ENCODE data around the gene NAV1. TPM values are rescaled to one million over a fixed set of nuclear protein-coding genes. Genes with fewer than 3 reads are reported as not detected.
"Not testable (repeated sequence)": the region's sequence is repeated elsewhere in the genome, so short reads cannot be mapped to it uniquely, and the experiment has no call there.

The NAV1 gene
- total RNA-seq, 1 donor from 2014 or later, result 44.9 TPM

- Mint-ChIP-seq H3K27me3 (no peaks in the 10 kb centered on the region), H3K4me1 (ENCODE audit: unreplicated experiment) (peaks cover 48% of the 10 kb centered on the region), H3K9me3 (peaks cover 5% of the 10 kb centered on the region)
Observed at GRCh38 chr1:201518071-201518470, 20.9 kb upstream of the NAV1 start.

GRCh38 chr1:201520046-201520575, 18.8 kb upstream of the NAV1 start:
- H3K27me3 Mint-ChIP-seq; H3K9me3 Mint-ChIP-seq; H3K27ac Mint-ChIP-seq; H3K4me3 Mint-ChIP-seq; H3K36me3 Mint-ChIP-seq; DNase-seq (ENCODE audit: extremely low spot score, unreplicated experiment): not testable (repeated sequence)
- peaks cover 34% of the 10 kb centered on the region for H3K4me1 Mint-ChIP-seq (ENCODE audit: unreplicated experiment)

More at GRCh38 chr1:201518071-201518470, 20.9 kb upstream of the NAV1 start:
- TF ChIP-seq CTCF (conservative IDR thresholded peaks at IDR 0.05), result no peak
- Mint-ChIP-seq H3K4me3 (peak overlapping the region; percentile 35), H3K27ac (peak overlapping the region; percentile 98), H3K36me3 (no peaks in the 10 kb centered on the region)
- DNase-seq (ENCODE audit: extremely low spot score, unreplicated experiment), result no peak

- no peak overlapping the region for H3K4me3 Mint-ChIP-seq
- no peak for DNase-seq (ENCODE audit: extremely low spot score, unreplicated experiment)
- no peak for TF ChIP-seq CTCF (conservative IDR thresholded peaks at IDR 0.05)
- no peaks in the 10 kb centered on the region for H3K36me3 Mint-ChIP-seq
- no peaks in the 10 kb centered on the region for H3K27me3 Mint-ChIP-seq
- peaks cover 6% of the 10 kb centered on the region for H3K4me1 Mint-ChIP-seq (ENCODE audit: unreplicated experiment)
- H3K9me3 Mint-ChIP-seq, result peaks cover 5% of the 10 kb centered on the region
- H3K27ac Mint-ChIP-seq, result no peak overlapping the region
Observed at GRCh38 chr1:201525193-201525778, 13.6 kb upstream of the NAV1 start.

GRCh38 chr1:201527879-201528278, 11.0 kb upstream of the NAV1 start:
- H3K27ac Mint-ChIP-seq, result no peak overlapping the region
- H3K4me1 Mint-ChIP-seq (ENCODE audit: unreplicated experiment), result peaks cover 7% of the 10 kb centered on the region
- H3K27me3 Mint-ChIP-seq, result no peaks in the 10 kb centered on the region
- no peaks in the 10 kb centered on the region for H3K36me3 Mint-ChIP-seq
- H3K4me3 Mint-ChIP-seq, result no peak overlapping the region
- H3K9me3 Mint-ChIP-seq, result no peaks in the 10 kb centered on the region
- TF ChIP-seq CTCF (conservative IDR thresholded peaks at IDR 0.05), result no peak
- DNase-seq (ENCODE audit: extremely low spot score, unreplicated experiment), result no peak

GRCh38 chr1:201528631-201529252, 10.2 kb upstream of the NAV1 start:
- DNase-seq (ENCODE audit: extremely low spot score, unreplicated experiment), result no peak
- H3K4me3 Mint-ChIP-seq, result no peak overlapping the region
- no peaks in the 10 kb centered on the region for H3K9me3 Mint-ChIP-seq
- H3K36me3 Mint-ChIP-seq, result no peaks in the 10 kb centered on the region
- H3K4me1 Mint-ChIP-seq (ENCODE audit: unreplicated experiment), result peaks cover 7% of the 10 kb centered on the region
- H3K27me3 Mint-ChIP-seq, result no peaks in the 10 kb centered on the region
- H3K27ac Mint-ChIP-seq, result peak overlapping the region; percentile 46
- TF ChIP-seq CTCF (conservative IDR thresholded peaks at IDR 0.05), result no peak

- peak; percentile 80 for DNase-seq (ENCODE audit: extremely low spot score, unreplicated experiment)
- H3K4me3 Mint-ChIP-seq, result no peak overlapping the region
- no peaks in the 10 kb centered on the region for H3K9me3 Mint-ChIP-seq
- H3K27ac Mint-ChIP-seq, result peak overlapping the region; percentile 76
- no peaks in the 10 kb centered on the region for H3K36me3 Mint-ChIP-seq
- H3K4me1 Mint-ChIP-seq (ENCODE audit: unreplicated experiment), result peaks cover 7% of the 10 kb centered on the region
- peaks cover 4% of the 10 kb centered on the region for H3K27me3 Mint-ChIP-seq
- peak; percentile 89 for TF ChIP-seq CTCF (conservative IDR thresholded peaks at IDR 0.05)
Observed at GRCh38 chr1:201530741-201531531, 8.0 kb upstream of the NAV1 start.

Measured in type B pancreatic cell (in vitro differentiated cells).